ENCODE results near the gene PTPRR. TPM values are rescaled to one million over a fixed set of nuclear protein-coding genes. Genes with fewer than 3 reads are reported as not detected.

PTPRR gene
- total and polyA plus RNA-seq, 2 donors (not counting 1 experiment from before 2014, with no cell fraction given) = 0.44 to 0.50 TPM

DNA sequence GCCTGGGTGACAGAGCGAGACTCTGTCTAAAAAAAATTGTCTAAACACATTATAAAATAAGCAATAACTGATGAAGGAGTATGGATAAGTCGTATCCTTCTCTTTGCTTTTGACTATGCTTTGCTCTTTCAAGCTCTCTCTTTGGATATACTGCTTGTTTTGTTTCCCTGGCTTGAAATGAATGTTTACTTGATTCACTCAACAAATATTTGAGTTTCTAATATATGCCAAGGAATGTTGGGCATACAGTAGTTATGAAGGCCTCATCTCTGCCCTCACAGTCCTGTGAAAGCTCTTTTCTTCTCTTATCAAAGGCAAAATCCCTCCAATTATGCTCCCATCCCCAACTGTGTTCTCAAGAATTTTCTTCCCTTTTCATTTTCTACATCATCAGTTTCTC is 123.5 kb downstream of the PTPRR start:
- Histone ChIP-seq H2AFZ (ENCODE audit: low read length) (no peak overlapping the region), H3K4me3 (replicated peaks in 1 of 4; ENCODE audit: control extremely low read depth in 1 of 4, insufficient read depth in 1 of 4, low read depth in 3 of 4, low read length in 4 of 4) (no peak overlapping the region), H3K4me1 (ENCODE audit: control insufficient read depth, extremely low read depth, insufficient read depth, low read length) (no peaks in the 10 kb centered on the region), H3K36me3 (ENCODE audit: control insufficient read depth, insufficient read depth, low read length) (no peaks in the 10 kb centered on the region), H4K20me1 (ENCODE audit: control insufficient read depth, extremely low read depth, insufficient read depth, low read length) (no peaks in the 10 kb centered on the region), H3K79me2 (ENCODE audit: control insufficient read depth, insufficient read depth, low read length) (no peaks in the 10 kb centered on the region), H3K9me3 (ENCODE audit: control insufficient read depth, insufficient read depth, low read depth, low read length) (no peaks in the 10 kb centered on the region), H3K4me2 (ENCODE audit: extremely low read depth, insufficient read depth, low read length) (no peak overlapping the region), H3K27me3 (ENCODE audit: control insufficient read depth, insufficient read depth, low read length) (no peaks in the 10 kb centered on the region), H3K27ac (ENCODE audit: insufficient read depth, low read length) (no peak overlapping the region), H3K9ac (ENCODE audit: insufficient read depth, low read length) (no peak overlapping the region)
- DNase-seq (ENCODE audit: low read depth in 2 of 2) = no peak
- no peak for TF ChIP-seq EZH2 (IDR thresholded peaks at IDR 0.05; ENCODE audit: low read length, missing control alignments)
- TF ChIP-seq, protein P1, sequence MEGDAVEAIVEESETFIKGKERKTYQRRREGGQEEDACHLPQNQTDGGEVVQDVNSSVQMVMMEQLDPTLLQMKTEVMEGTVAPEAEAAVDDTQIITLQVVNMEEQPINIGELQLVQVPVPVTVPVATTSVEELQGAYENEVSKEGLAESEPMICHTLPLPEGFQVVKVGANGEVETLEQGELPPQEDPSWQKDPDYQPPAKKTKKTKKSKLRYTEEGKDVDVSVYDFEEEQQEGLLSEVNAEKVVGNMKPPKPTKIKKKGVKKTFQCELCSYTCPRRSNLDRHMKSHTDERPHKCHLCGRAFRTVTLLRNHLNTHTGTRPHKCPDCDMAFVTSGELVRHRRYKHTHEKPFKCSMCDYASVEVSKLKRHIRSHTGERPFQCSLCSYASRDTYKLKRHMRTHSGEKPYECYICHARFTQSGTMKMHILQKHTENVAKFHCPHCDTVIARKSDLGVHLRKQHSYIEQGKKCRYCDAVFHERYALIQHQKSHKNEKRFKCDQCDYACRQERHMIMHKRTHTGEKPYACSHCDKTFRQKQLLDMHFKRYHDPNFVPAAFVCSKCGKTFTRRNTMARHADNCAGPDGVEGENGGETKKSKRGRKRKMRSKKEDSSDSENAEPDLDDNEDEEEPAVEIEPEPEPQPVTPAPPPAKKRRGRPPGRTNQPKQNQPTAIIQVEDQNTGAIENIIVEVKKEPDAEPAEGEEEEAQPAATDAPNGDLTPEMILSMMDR (conservative IDR thresholded peaks at IDR 0.05 in 1 of 2, IDR thresholded peaks at IDR 0.05 in 1 of 2; ENCODE audit: low read depth in 1 of 2, low read length in 2 of 2) = no peak

DNA sequence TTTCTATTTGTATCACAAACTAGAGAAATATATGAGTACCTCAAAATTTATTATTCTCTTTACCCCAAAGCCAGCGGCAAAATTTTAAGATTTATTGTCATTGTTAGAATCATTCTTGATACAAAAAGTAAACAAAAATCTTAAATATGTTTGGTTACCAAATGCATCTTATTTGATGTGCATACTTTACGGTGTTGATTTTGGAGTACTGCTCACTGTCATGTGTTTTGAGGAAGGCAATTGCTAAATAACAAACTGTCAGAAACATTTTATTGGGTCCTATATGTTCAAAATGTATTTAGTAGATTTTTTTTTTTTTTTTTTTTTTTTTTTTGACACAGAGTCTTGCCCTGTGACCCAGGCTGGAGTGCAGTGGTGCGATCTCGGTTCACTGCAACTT is 124.9 kb downstream of the PTPRR start:
- Histone ChIP-seq H3K4me1 (ENCODE audit: control insufficient read depth, extremely low read depth, insufficient read depth, low read length) (no peaks in the 10 kb centered on the region), H3K79me2 (ENCODE audit: control insufficient read depth, insufficient read depth, low read length) (no peaks in the 10 kb centered on the region), H3K27ac (ENCODE audit: insufficient read depth, low read length) (no peak overlapping the region), H2AFZ (ENCODE audit: low read length) (no peak overlapping the region), H3K4me2 (ENCODE audit: extremely low read depth, insufficient read depth, low read length) (no peak overlapping the region), H4K20me1 (ENCODE audit: control insufficient read depth, extremely low read depth, insufficient read depth, low read length) (no peaks in the 10 kb centered on the region), H3K9ac (ENCODE audit: insufficient read depth, low read length) (no peak overlapping the region), H3K27me3 (ENCODE audit: control insufficient read depth, insufficient read depth, low read length) (no peaks in the 10 kb centered on the region), H3K36me3 (ENCODE audit: control insufficient read depth, insufficient read depth, low read length) (no peaks in the 10 kb centered on the region), H3K4me3 (replicated peaks in 1 of 4; ENCODE audit: control extremely low read depth in 1 of 4, insufficient read depth in 1 of 4, low read depth in 3 of 4, low read length in 4 of 4) (no peak overlapping the region), H3K9me3 (ENCODE audit: control insufficient read depth, insufficient read depth, low read depth, low read length) (no peaks in the 10 kb centered on the region)
- TF ChIP-seq, protein P1 (conservative IDR thresholded peaks at IDR 0.05 in 1 of 2, IDR thresholded peaks at IDR 0.05 in 1 of 2; ENCODE audit: low read depth in 1 of 2, low read length in 2 of 2) = no peak
- TF ChIP-seq EZH2 (IDR thresholded peaks at IDR 0.05; ENCODE audit: low read length, missing control alignments) = no peak
- DNase-seq (ENCODE audit: low read depth in 2 of 2) = no peak

DNA sequence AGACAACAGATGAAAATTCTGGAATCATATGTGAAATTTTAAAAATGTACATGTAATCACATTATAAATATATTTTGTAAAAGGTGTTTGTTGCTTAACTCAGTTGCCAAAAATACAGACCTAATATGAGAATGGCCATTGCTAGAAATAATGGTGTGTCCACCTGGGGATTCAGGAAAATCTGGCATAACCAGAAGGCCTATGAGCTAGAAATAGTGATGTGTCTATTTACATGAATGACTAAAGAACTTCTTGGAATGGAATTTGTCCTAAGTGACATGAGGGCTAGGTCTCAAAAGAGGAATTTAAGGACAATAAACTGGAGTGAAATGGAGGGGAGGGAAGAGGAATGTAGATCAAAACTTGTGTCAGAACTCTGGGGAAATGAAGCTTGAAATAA is 126.4 kb downstream of the PTPRR start:
- Histone ChIP-seq H3K27me3 (ENCODE audit: control insufficient read depth, insufficient read depth, low read length) (no peaks in the 10 kb centered on the region), H3K4me3 (replicated peaks in 1 of 4; ENCODE audit: control extremely low read depth in 1 of 4, insufficient read depth in 1 of 4, low read depth in 3 of 4, low read length in 4 of 4) (no peak overlapping the region), H4K20me1 (ENCODE audit: control insufficient read depth, extremely low read depth, insufficient read depth, low read length) (no peaks in the 10 kb centered on the region), H3K36me3 (ENCODE audit: control insufficient read depth, insufficient read depth, low read length) (no peaks in the 10 kb centered on the region), H2AFZ (ENCODE audit: low read length) (no peak overlapping the region), H3K9me3 (ENCODE audit: control insufficient read depth, insufficient read depth, low read depth, low read length) (no peaks in the 10 kb centered on the region), H3K79me2 (ENCODE audit: control insufficient read depth, insufficient read depth, low read length) (no peaks in the 10 kb centered on the region), H3K4me1 (ENCODE audit: control insufficient read depth, extremely low read depth, insufficient read depth, low read length) (no peaks in the 10 kb centered on the region), H3K9ac (ENCODE audit: insufficient read depth, low read length) (no peak overlapping the region), H3K4me2 (ENCODE audit: extremely low read depth, insufficient read depth, low read length) (no peak overlapping the region), H3K27ac (ENCODE audit: insufficient read depth, low read length) (no peak overlapping the region)
- TF ChIP-seq, protein P1 (conservative IDR thresholded peaks at IDR 0.05 in 1 of 2, IDR thresholded peaks at IDR 0.05 in 1 of 2; ENCODE audit: low read depth in 1 of 2, low read length in 2 of 2) = no peak
- TF ChIP-seq EZH2 (IDR thresholded peaks at IDR 0.05; ENCODE audit: low read length, missing control alignments) = no peak
- no peak for DNase-seq (ENCODE audit: low read depth in 2 of 2)

Data from fibroblast of lung (primary cell).